Nephron progenitor cell (in vitro differentiated cells): ENCODE measurements around the gene MRPL1.

Experiments
- DNase-seq: peaks from one replicate; pipeline ENCODE4 v3.0.0; 2021
- H3K27ac Mint-ChIP-seq: 2 replicates; pipeline ENCODE4 v1.8.0; 2021; ENCODE audit warnings: mild to moderate bottlenecking, moderate library complexity, mixed read lengths
- H3K27me3 Mint-ChIP-seq: 2 replicates; pipeline ENCODE4 v1.8.0; 2021; ENCODE audit warnings: mild to moderate bottlenecking, low read depth, mixed read lengths; ENCODE audit not compliant: poor library complexity
- H3K36me3 Mint-ChIP-seq: 2 replicates; pipeline ENCODE4 v1.8.0; 2021; ENCODE audit warnings: low read depth, mixed read lengths
- H3K4me1 Mint-ChIP-seq: 2 replicates; pipeline ENCODE4 v1.8.0; 2021; ENCODE audit warnings: mixed read lengths
- H3K4me3 Mint-ChIP-seq: 2 replicates; pipeline ENCODE4 v1.8.0; 2021; ENCODE audit warnings: mild to moderate bottlenecking, moderate library complexity, mixed read lengths
- H3K9me3 Mint-ChIP-seq: 2 replicates; pipeline ENCODE4 v1.8.0; 2021; ENCODE audit warnings: mild to moderate bottlenecking, moderate library complexity, mixed read lengths
- CTCF ChIP-seq: fragments of 200-600 bp; sonication (generic); IDR thresholded peaks from 2 replicates; pipeline ENCODE4 v1.5.0; 2021; ENCODE audit warnings: antibody characterized with exemption

The MRPL1 gene

GRCh38 chr4:77862478-77863216 is at the start of gene MRPL1:
MRPL1 (plus strand) TSS chr4:77862830; CDS start chr4:77862849, 19 bp downstream.
- Mint-ChIP-seq H3K27me3 (no peaks in the 10 kb centered on the region), H3K27ac (peak within 1 kb of the TSS; percentile 98), H3K36me3 (peaks cover 31% of the 10 kb centered on the region), H3K4me3 (peak within 1 kb of the TSS; percentile 98), H3K4me1 (peaks cover 50% of the 10 kb centered on the region), H3K9me3 (no peaks in the 10 kb centered on the region)
- DNase-seq, result peak; percentile 76
- no peak for TF ChIP-seq CTCF

GRCh38 chr4:77815636-77816035 is 47.0 kb upstream of the MRPL1 start:
- H3K4me1 Mint-ChIP-seq, result peaks cover 18% of the 10 kb centered on the region
- no peaks in the 10 kb centered on the region for H3K36me3 Mint-ChIP-seq
- H3K4me3 Mint-ChIP-seq, result no peak overlapping the region
- peaks cover 17% of the 10 kb centered on the region for H3K27me3 Mint-ChIP-seq
- TF ChIP-seq CTCF, result no peak
- H3K27ac Mint-ChIP-seq, result no peak overlapping the region
- no peak for DNase-seq
- H3K9me3 Mint-ChIP-seq, result no peaks in the 10 kb centered on the region

- no peak for TF ChIP-seq CTCF
- H3K9me3 Mint-ChIP-seq, result no peaks in the 10 kb centered on the region
- H3K36me3 Mint-ChIP-seq, result no peaks in the 10 kb centered on the region
- peaks cover 17% of the 10 kb centered on the region for H3K27me3 Mint-ChIP-seq
- DNase-seq, result no peak
- no peak overlapping the region for H3K27ac Mint-ChIP-seq
- peaks cover 27% of the 10 kb centered on the region for H3K4me1 Mint-ChIP-seq
- H3K4me3 Mint-ChIP-seq, result no peak overlapping the region
Observed at GRCh38 chr4:77816546-77816945, 46.1 kb upstream of the MRPL1 start.

GRCh38 chr4:77817304-77818072 is 45.1 kb upstream of the MRPL1 start:
- Mint-ChIP-seq H3K4me1 (peaks cover 27% of the 10 kb centered on the region), H3K36me3 (no peaks in the 10 kb centered on the region), H3K4me3 (peak overlapping the region; percentile 89), H3K27ac (no peak overlapping the region), H3K9me3 (no peaks in the 10 kb centered on the region), H3K27me3 (peaks cover 21% of the 10 kb centered on the region)
- no peak for TF ChIP-seq CTCF
- DNase-seq, result no peak

- peak overlapping the region; percentile 89 for H3K4me3 Mint-ChIP-seq
- no peaks in the 10 kb centered on the region for H3K9me3 Mint-ChIP-seq
- H3K27me3 Mint-ChIP-seq, result peaks cover 24% of the 10 kb centered on the region
- H3K27ac Mint-ChIP-seq, result peak overlapping the region; percentile 70
- no peaks in the 10 kb centered on the region for H3K36me3 Mint-ChIP-seq
- peak; percentile 37 for TF ChIP-seq CTCF
- peak; percentile 55 for DNase-seq
- peaks cover 27% of the 10 kb centered on the region for H3K4me1 Mint-ChIP-seq
Observed at GRCh38 chr4:77818073-77818601, 44.5 kb upstream of the MRPL1 start.
